Superior temporal gyrus (tissue), 1 donor: Measurements from ENCODE around the gene FAM193A.
"Not testable (repeated sequence)": the region's sequence is repeated elsewhere in the genome, so short reads cannot be mapped to it uniquely, and the experiment has no call there.

Experiments
- DNase-seq: peaks from one replicate; pipeline ENCODE4 v3.0.0-alpha.2; 2016; ENCODE audit errors: extremely low spot score

The FAM193A gene

GRCh38 chr4:2728806-2729532 is 192.5 kb downstream of the FAM193A start:
- no peak for DNase-seq

GRCh38 chr4:2729533-2729875 is 193.1 kb downstream of the FAM193A start:
- no peak for DNase-seq

GRCh38 chr4:2731907-2732317 is 195.5 kb downstream of the FAM193A start:
- DNase-seq: no peak

- no peak for DNase-seq
Observed at GRCh38 chr4:2732526-2732925, 196.1 kb downstream of the FAM193A start.

- no peak for DNase-seq
Observed at GRCh38 chr4:2733001-2733843, 196.8 kb downstream of the FAM193A start.

- no peak for DNase-seq
Observed at GRCh38 chr4:2733844-2734574, 197.6 kb downstream of the FAM193A start.

GRCh38 chr4:2734612-2735011 is 198.2 kb downstream of the FAM193A start:
- DNase-seq: no peak

GRCh38 chr4:2735869-2736268 is 199.4 kb downstream of the FAM193A start:
- DNase-seq: no peak

- not testable (repeated sequence) for DNase-seq
Observed at GRCh38 chr4:2738296-2738695, 201.8 kb downstream of the FAM193A start.

GRCh38 chr4:2741626-2742025 is 205.2 kb downstream of the FAM193A start:
- no peak for DNase-seq

- DNase-seq: no peak
Observed at GRCh38 chr4:2742081-2742822, 205.8 kb downstream of the FAM193A start.

- no peak for DNase-seq
Observed at GRCh38 chr4:2742823-2743517, 206.5 kb downstream of the FAM193A start.

GRCh38 chr4:2743518-2744445 is 207.3 kb downstream of the FAM193A start:
- no peak for DNase-seq

GRCh38 chr4:2744576-2745270 is 208.3 kb downstream of the FAM193A start:
- DNase-seq: no peak

- no peak for DNase-seq
Observed at GRCh38 chr4:2745516-2745915, 209.1 kb downstream of the FAM193A start.

- DNase-seq: no peak
Observed at GRCh38 chr4:2745981-2746806, 209.7 kb downstream of the FAM193A start.

GRCh38 chr4:2746891-2747695 is 210.6 kb downstream of the FAM193A start:
- no peak for DNase-seq
